ENCODE data around the gene DYNC2H1. TPM values are rescaled to one million over a fixed set of nuclear protein-coding genes. Genes with fewer than 3 reads are reported as not detected.

The DYNC2H1 gene
- total RNA-seq, 1 experiment from 2014 or later = 17.2 TPM

GRCh38 chr11:103327721-103328120 lies 218.5 kb downstream of the DYNC2H1 start (continued):
- TF ChIP-seq, protein P1, sequence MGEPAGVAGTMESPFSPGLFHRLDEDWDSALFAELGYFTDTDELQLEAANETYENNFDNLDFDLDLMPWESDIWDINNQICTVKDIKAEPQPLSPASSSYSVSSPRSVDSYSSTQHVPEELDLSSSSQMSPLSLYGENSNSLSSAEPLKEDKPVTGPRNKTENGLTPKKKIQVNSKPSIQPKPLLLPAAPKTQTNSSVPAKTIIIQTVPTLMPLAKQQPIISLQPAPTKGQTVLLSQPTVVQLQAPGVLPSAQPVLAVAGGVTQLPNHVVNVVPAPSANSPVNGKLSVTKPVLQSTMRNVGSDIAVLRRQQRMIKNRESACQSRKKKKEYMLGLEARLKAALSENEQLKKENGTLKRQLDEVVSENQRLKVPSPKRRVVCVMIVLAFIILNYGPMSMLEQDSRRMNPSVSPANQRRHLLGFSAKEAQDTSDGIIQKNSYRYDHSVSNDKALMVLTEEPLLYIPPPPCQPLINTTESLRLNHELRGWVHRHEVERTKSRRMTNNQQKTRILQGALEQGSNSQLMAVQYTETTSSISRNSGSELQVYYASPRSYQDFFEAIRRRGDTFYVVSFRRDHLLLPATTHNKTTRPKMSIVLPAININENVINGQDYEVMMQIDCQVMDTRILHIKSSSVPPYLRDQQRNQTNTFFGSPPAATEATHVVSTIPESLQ (CRISPR knock-in tag; IDR thresholded peaks at IDR 0.05) = no peak
- TF ChIP-seq RELA (CRISPR knock-in tag; IDR thresholded peaks at IDR 0.05; ENCODE audit: borderline replicate concordance) = no peak
- no peak for TF ChIP-seq CDX4 (CRISPR knock-in tag; IDR thresholded peaks at IDR 0.05; ENCODE audit: borderline replicate concordance)
- TF ChIP-seq ZNF263 (CRISPR knock-in tag; IDR thresholded peaks at IDR 0.05; ENCODE audit: low read depth) = no peak
- no peak for TF ChIP-seq ZNF512 (CRISPR knock-in tag; IDR thresholded peaks at IDR 0.05; ENCODE audit: borderline replicate concordance)
- TF ChIP-seq, protein P2, sequence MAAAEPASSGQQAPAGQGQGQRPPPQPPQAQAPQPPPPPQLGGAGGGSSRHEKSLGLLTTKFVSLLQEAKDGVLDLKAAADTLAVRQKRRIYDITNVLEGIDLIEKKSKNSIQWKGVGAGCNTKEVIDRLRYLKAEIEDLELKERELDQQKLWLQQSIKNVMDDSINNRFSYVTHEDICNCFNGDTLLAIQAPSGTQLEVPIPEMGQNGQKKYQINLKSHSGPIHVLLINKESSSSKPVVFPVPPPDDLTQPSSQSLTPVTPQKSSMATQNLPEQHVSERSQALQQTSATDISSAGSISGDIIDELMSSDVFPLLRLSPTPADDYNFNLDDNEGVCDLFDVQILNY (CRISPR knock-in tag; IDR thresholded peaks at IDR 0.05) = no peak
- TF ChIP-seq, protein P3, sequence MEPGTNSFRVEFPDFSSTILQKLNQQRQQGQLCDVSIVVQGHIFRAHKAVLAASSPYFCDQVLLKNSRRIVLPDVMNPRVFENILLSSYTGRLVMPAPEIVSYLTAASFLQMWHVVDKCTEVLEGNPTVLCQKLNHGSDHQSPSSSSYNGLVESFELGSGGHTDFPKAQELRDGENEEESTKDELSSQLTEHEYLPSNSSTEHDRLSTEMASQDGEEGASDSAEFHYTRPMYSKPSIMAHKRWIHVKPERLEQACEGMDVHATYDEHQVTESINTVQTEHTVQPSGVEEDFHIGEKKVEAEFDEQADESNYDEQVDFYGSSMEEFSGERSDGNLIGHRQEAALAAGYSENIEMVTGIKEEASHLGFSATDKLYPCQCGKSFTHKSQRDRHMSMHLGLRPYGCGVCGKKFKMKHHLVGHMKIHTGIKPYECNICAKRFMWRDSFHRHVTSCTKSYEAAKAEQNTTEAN (CRISPR knock-in tag; IDR thresholded peaks at IDR 0.05) = no peak
- no peak for TF ChIP-seq ERG (CRISPR knock-in tag; IDR thresholded peaks at IDR 0.05)

DNA sequence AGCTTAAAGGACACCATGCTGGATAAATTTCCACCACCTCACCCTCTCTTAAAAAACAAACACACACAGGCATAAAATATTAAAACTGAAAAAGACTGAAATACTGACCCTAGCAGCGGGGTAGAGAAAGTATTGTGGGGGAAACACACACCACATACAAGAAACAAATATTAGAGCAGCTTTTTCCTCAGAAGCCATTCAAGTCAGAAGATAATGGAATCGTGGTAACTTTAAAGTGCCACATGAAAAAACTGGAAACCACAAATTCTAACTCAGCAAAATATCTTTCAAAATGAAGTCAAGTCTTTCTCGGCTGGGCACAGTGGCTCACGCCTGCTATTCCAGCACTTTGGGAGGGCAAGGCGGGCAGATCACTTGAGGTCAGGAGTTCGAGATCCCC lies 223.2 kb downstream of the DYNC2H1 start:
- peaks cover 18% of the 10 kb centered on the region for H3K4me1 Mint-ChIP-seq
- CTCF ChIA-PET = no interaction called here

More for the DNA sequence above, 223.2 kb downstream of the DYNC2H1 start:
- ATAC-seq = no peak
- H3K27ac Mint-ChIP-seq = no peak overlapping the region
- TF ChIP-seq ZMAT4 (CRISPR knock-in tag; IDR thresholded peaks at IDR 0.05) (no peak), SP1 (CRISPR knock-in tag; conservative IDR thresholded peaks at IDR 0.05) (no peak), ESRRA (CRISPR knock-in tag; IDR thresholded peaks at IDR 0.05; ENCODE audit: borderline replicate concordance) (no peak), IRF2 (CRISPR knock-in tag; IDR thresholded peaks at IDR 0.05; ENCODE audit: borderline replicate concordance, low read depth) (no peak)
- TF ChIP-seq, protein P3 (CRISPR knock-in tag; IDR thresholded peaks at IDR 0.05) = no peak
- TF ChIP-seq, protein P4, sequence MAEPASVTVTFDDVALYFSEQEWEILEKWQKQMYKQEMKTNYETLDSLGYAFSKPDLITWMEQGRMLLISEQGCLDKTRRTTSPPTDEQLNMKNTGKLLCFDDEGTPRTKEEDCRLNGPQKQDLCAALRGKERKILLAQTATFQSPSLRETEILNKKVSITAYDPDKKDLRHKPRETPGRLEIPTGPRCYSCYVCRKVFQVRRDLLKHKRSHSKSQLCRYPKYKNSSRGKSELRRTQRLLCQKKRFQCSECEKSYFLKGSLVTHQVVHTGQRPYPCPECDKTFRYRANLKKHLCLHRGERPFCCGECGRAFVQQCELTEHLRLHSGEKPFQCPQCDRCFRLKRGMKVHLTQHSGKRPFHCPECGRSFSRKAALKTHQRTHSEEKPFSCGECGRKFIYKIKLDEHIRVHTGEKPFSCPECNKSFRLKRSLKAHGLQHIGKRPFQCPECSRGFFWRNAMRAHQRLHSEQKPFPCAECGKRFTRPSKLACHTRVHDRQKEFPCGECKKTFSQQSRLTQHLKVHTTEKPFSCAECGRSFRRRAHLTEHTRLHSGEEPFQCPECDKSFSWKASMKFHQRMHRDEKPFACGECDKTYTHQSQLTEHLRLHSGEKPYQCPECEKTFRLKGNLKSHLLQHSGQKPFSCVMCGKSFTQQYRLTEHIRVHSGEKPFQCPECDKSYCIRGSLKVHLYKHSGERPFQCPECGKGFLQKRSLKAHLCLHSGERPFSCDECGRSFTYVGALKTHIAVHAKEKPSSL (CRISPR knock-in tag; conservative IDR thresholded peaks at IDR 0.05) = no peak
- TF ChIP-seq, protein P5, sequence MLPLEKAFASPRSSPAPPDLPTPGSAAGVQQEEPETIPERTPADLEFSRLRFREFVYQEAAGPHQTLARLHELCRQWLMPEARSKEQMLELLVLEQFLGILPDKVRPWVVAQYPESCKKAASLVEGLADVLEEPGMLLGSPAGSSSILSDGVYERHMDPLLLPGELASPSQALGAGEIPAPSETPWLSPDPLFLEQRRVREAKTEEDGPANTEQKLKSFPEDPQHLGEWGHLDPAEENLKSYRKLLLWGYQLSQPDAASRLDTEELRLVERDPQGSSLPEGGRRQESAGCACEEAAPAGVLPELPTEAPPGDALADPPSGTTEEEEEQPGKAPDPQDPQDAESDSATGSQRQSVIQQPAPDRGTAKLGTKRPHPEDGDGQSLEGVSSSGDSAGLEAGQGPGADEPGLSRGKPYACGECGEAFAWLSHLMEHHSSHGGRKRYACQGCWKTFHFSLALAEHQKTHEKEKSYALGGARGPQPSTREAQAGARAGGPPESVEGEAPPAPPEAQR (CRISPR knock-in tag; IDR thresholded peaks at IDR 0.05) = no peak
- POLR2A ChIA-PET = no interaction called here
- H3K9me3 Mint-ChIP-seq = no peaks in the 10 kb centered on the region
- H3K27me3 Mint-ChIP-seq (ENCODE audit: low read depth) = no peaks in the 10 kb centered on the region
- no peaks in the 10 kb centered on the region for H3K36me3 Mint-ChIP-seq
- no peak for DNase-seq (ENCODE audit: low spot score)
- no peak overlapping the region for H3K4me3 Mint-ChIP-seq

Measured in WTC11 (cell line).